Muscle of leg (tissue), 11 donors: ENCODE measurements around the gene FAM118B. TPM values are rescaled to one million over a fixed set of nuclear protein-coding genes. Genes with fewer than 3 reads are reported as not detected.

Experiments used
- DNase-seq: peaks from one replicate; pipeline ENCODE4 v3.0.0; 2013
- H3K27ac ChIP-seq: one replicate; pipeline ENCODE4 v1.5.1; 2013; ENCODE audit warnings: mild to moderate bottlenecking, low read length, control low read depth
- H3K27me3 ChIP-seq: one replicate; pipeline ENCODE4 v1.6.1; 2013; ENCODE audit warnings: low read length; ENCODE audit not compliant: control insufficient read depth, insufficient read depth
- H3K36me3 ChIP-seq: one replicate; pipeline ENCODE4 v1.6.1; 2013; ENCODE audit warnings: low read length; ENCODE audit not compliant: control insufficient read depth, insufficient read depth
- H3K4me1 ChIP-seq: one replicate; pipeline ENCODE4 v1.6.1; 2013; ENCODE audit warnings: low read length; ENCODE audit not compliant: control insufficient read depth, insufficient read depth
- H3K4me3 ChIP-seq: one replicate; pipeline ENCODE4 v1.5.1; 2013; ENCODE audit warnings: low read length, control low read depth
- H3K9me3 ChIP-seq: replicated peaks from 2 replicates; pipeline ENCODE4 v1.6.1; 2013; ENCODE audit warnings: low read depth, low read length; ENCODE audit not compliant: control insufficient read depth
- WGBS: methylation state at CpG from one replicate; pipeline ENCODE4 v1.1.5; 2013; ENCODE audit warnings: missing lambda C conversion rate; ENCODE audit not compliant: insufficient coverage; 5-methylcytosine and 5-hydroxymethylcytosine counted together
- polyA plus RNA-seq, 8 donors: library from polyadenylated mRNA; unstranded; fragments of 120-200 nt; gene quantifications; one replicate each; pipeline versions ENCODE4 v1.2.1 to v1.2.3, GENCODE V29; 2013; ENCODE audit warnings: inconsistent platforms in 1 of 8, low replicate concordance in 1 of 8; ENCODE audit not compliant: insufficient read length in 8 of 8, insufficient read depth in 1 of 8
- total RNA-seq: library from RNA; stranded (reverse); fragments of 120-200 nt; gene quantifications from one replicate; pipeline ENCODE4 v1.2.4, GENCODE V29; 2013

FAM118B gene
- total and polyA plus RNA-seq, 9 donors, result 18.5 to 23.7 (median 20.2) TPM

- Histone ChIP-seq H3K27ac (no peak overlapping the region), H3K27me3 (no peaks in the 10 kb centered on the region), H3K9me3 (no peaks in the 10 kb centered on the region), H3K4me3 (no peak overlapping the region), H3K4me1 (peaks cover 18% of the 10 kb centered on the region), H3K36me3 (peaks cover 59% of the 10 kb centered on the region)
- WGBS, result 80% methylated on average over 7 of the region's 8 CpGs
- no peak for DNase-seq
Observed at GRCh38 chr11:126265811-126266210, 54.2 kb downstream of the FAM118B start.

- no peak for DNase-seq
- H3K27me3 ChIP-seq, result no peaks in the 10 kb centered on the region
- H3K4me1 ChIP-seq, result peaks cover 18% of the 10 kb centered on the region
- H3K27ac ChIP-seq, result peak overlapping the region; percentile 93
- no peaks in the 10 kb centered on the region for H3K9me3 ChIP-seq
- 71% methylated on average over 5 of the region's 6 CpGs for WGBS
- H3K4me3 ChIP-seq, result peak overlapping the region; percentile 97
- H3K36me3 ChIP-seq, result peaks cover 63% of the 10 kb centered on the region
Observed at GRCh38 chr11:126267650-126268049, 56.1 kb downstream of the FAM118B start.

GRCh38 chr11:126268361-126268707 is 56.8 kb downstream of the FAM118B start:
- H3K36me3 ChIP-seq, result peaks cover 63% of the 10 kb centered on the region

GRCh38 chr11:126268708-126269579 is 57.4 kb downstream of the FAM118B start, which contains the start of the genes FOXRED1 and SRPRA:
Gene FOXRED1, plus strand, starts transcription at chr11:126269154. Its CDS starts 53 bp downstream, at chr11:126269207.
Gene SRPRA, minus strand, starts transcription at chr11:126268895. Its CDS starts 91 bp downstream, at chr11:126268804.
- H3K4me1 ChIP-seq, result peaks cover 18% of the 10 kb centered on the region
- no peaks in the 10 kb centered on the region for H3K9me3 ChIP-seq
- WGBS, result under 1% methylated on average over 61 of the region's 64 CpGs
- H3K27ac ChIP-seq, result peak within 1 kb of the TSS; percentile 93
- no peaks in the 10 kb centered on the region for H3K27me3 ChIP-seq
- peak within 1 kb of the TSS; percentile 97 for H3K4me3 ChIP-seq
- peak; percentile 99 for DNase-seq
- H3K36me3 ChIP-seq, result peaks cover 63% of the 10 kb centered on the region

More at GRCh38 chr11:126268361-126268707, 56.8 kb downstream of the FAM118B start:
- no peak for DNase-seq
- H3K4me1 ChIP-seq, result peaks cover 18% of the 10 kb centered on the region
- no peaks in the 10 kb centered on the region for H3K9me3 ChIP-seq
- H3K4me3 ChIP-seq, result peak overlapping the region; percentile 97
- no peaks in the 10 kb centered on the region for H3K27me3 ChIP-seq
- WGBS, result under 1% methylated on average over 22 of the region's 23 CpGs
- peak overlapping the region; percentile 93 for H3K27ac ChIP-seq

- Histone ChIP-seq H3K4me1 (peaks cover 11% of the 10 kb centered on the region), H3K4me3 (no peak overlapping the region), H3K36me3 (peaks cover 48% of the 10 kb centered on the region), H3K27ac (no peak overlapping the region), H3K27me3 (no peaks in the 10 kb centered on the region), H3K9me3 (no peaks in the 10 kb centered on the region)
- DNase-seq, result no peak
- WGBS, result 92% methylated on average over 10 of the region's 11 CpGs
Observed at GRCh38 chr11:126277322-126277721, 65.7 kb downstream of the FAM118B start.

GRCh38 chr11:126277780-126278179 is 66.2 kb downstream of the FAM118B start:
- 93% methylated on average over 4 of the region's 4 CpGs for WGBS
- H3K36me3 ChIP-seq, result peaks cover 44% of the 10 kb centered on the region

GRCh38 chr11:126279191-126279590 is 67.6 kb downstream of the FAM118B start:
- Histone ChIP-seq H3K27ac (no peak overlapping the region), H3K4me3 (no peak overlapping the region), H3K9me3 (no peaks in the 10 kb centered on the region), H3K27me3 (no peaks in the 10 kb centered on the region), H3K36me3 (peaks cover 30% of the 10 kb centered on the region), H3K4me1 (peaks cover 18% of the 10 kb centered on the region)
- DNase-seq, result no peak
- 95% methylated on average over 5 of the region's 8 CpGs for WGBS

More at GRCh38 chr11:126277780-126278179, 66.2 kb downstream of the FAM118B start:
- peaks cover 12% of the 10 kb centered on the region for H3K4me1 ChIP-seq
- H3K4me3 ChIP-seq, result no peak overlapping the region
- H3K27me3 ChIP-seq, result no peaks in the 10 kb centered on the region
- DNase-seq, result no peak
- H3K9me3 ChIP-seq, result no peaks in the 10 kb centered on the region
- H3K27ac ChIP-seq, result no peak overlapping the region

- Histone ChIP-seq H3K4me3 (no peak overlapping the region), H3K27ac (no peak overlapping the region), H3K9me3 (no peaks in the 10 kb centered on the region), H3K27me3 (no peaks in the 10 kb centered on the region), H3K36me3 (peaks cover 17% of the 10 kb centered on the region), H3K4me1 (peaks cover 18% of the 10 kb centered on the region)
- DNase-seq, result peak; percentile 40
- 73% methylated on average over 4 of the region's 5 CpGs for WGBS
Observed at GRCh38 chr11:126280595-126280994, 69.0 kb downstream of the FAM118B start.

- Histone ChIP-seq H3K4me3 (no peak overlapping the region), H3K27ac (no peak overlapping the region), H3K36me3 (peaks cover 12% of the 10 kb centered on the region), H3K9me3 (no peaks in the 10 kb centered on the region), H3K4me1 (peaks cover 18% of the 10 kb centered on the region), H3K27me3 (no peaks in the 10 kb centered on the region)
- 85% methylated on average over 6 of the region's 6 CpGs for WGBS
- no peak for DNase-seq
Observed at GRCh38 chr11:126281245-126281644, 69.7 kb downstream of the FAM118B start.

GRCh38 chr11:126281666-126282175 is 70.1 kb downstream of the FAM118B start:
- Histone ChIP-seq H3K36me3 (peaks cover 12% of the 10 kb centered on the region), H3K4me3 (no peak overlapping the region), H3K27me3 (no peaks in the 10 kb centered on the region), H3K9me3 (no peaks in the 10 kb centered on the region), H3K4me1 (peaks cover 18% of the 10 kb centered on the region), H3K27ac (no peak overlapping the region)
- WGBS, result no CpG with 5 or more reads among the region's 10 CpGs
- DNase-seq, result no peak
